Glomerular visceral epithelial cell (primary cell): Measurements from ENCODE around the gene CD59.
"Not testable (repeated sequence)": the region's sequence is repeated elsewhere in the genome, so short reads cannot be mapped to it uniquely, and the experiment has no call there.

Experiments used
- DNase-seq: peaks from one replicate; pipeline ENCODE4 v3.0.0-alpha.2; 2016; ENCODE audit errors: extremely low spot score

Gene CD59

GRCh38 chr11:33742249-33742851 lies 6.1 kb upstream of the CD59 start:
- DNase-seq, result no peak

- DNase-seq, result no peak
Observed at GRCh38 chr11:33741806-33742205, 5.6 kb upstream of the CD59 start.

GRCh38 chr11:33737362-33737821 lies 1.2 kb upstream of the CD59 start:
- DNase-seq, result no peak

GRCh38 chr11:33735271-33736147 lies 714 bp downstream of the CD59 start:
- peak; percentile 37 for DNase-seq

- DNase-seq, result no peak
Observed at GRCh38 chr11:33734441-33735270, 1.6 kb downstream of the CD59 start.

- no peak for DNase-seq
Observed at GRCh38 chr11:33733980-33734379, 2.2 kb downstream of the CD59 start.

GRCh38 chr11:33731723-33732531 lies 4.3 kb downstream of the CD59 start:
- DNase-seq, result peak; percentile 52

GRCh38 chr11:33730716-33731115 lies 5.5 kb downstream of the CD59 start:
- DNase-seq, result no peak

GRCh38 chr11:33729072-33729664 lies 7.1 kb downstream of the CD59 start:
- DNase-seq, result not testable (repeated sequence)

GRCh38 chr11:33727539-33727938 lies 8.7 kb downstream of the CD59 start:
- DNase-seq, result not testable (repeated sequence)

- DNase-seq, result no peak
Observed at GRCh38 chr11:33725496-33725895, 10.7 kb downstream of the CD59 start.

- peak; percentile 80 for DNase-seq
Observed at GRCh38 chr11:33724644-33725035, 11.6 kb downstream of the CD59 start.

- DNase-seq, result peak; percentile 78
Observed at GRCh38 chr11:33723238-33723881, 12.9 kb downstream of the CD59 start.

GRCh38 chr11:33722590-33723234 lies 13.5 kb downstream of the CD59 start:
- peak; percentile 68 for DNase-seq

GRCh38 chr11:33721984-33722383 lies 14.2 kb downstream of the CD59 start:
- DNase-seq, result no peak

GRCh38 chr11:33721426-33721825 lies 14.8 kb downstream of the CD59 start:
- no peak for DNase-seq

- no peak for DNase-seq
Observed at GRCh38 chr11:33719587-33719986, 16.6 kb downstream of the CD59 start.

GRCh38 chr11:33718440-33718839 lies 17.8 kb downstream of the CD59 start:
- DNase-seq, result no peak

- peak; percentile 44 for DNase-seq
Observed at GRCh38 chr11:33716243-33716642, 20.0 kb downstream of the CD59 start.

GRCh38 chr11:33713856-33714398 lies 22.3 kb downstream of the CD59 start:
- no peak for DNase-seq
